NCI-H345 treated with DMSO at 0.1 percent for 48 hours (cell line): ENCODE measurements around the gene VILL.
A peak's percentile ranks its signal among the peaks of the same experiment; 100 is the strongest.

Experiments used
- DNase-seq: peaks from one replicate; lab custom pipeline; 2025; ENCODE audit not compliant: unreplicated experiment; lab: John Stamatoyannopoulos, UW

The VILL gene

GRCh38 chr3:38016410-38016809 lies 25.8 kb downstream of the VILL start:
- DNase-seq = no peak

GRCh38 chr3:38016847-38017444 lies 26.4 kb downstream of the VILL start:
- no peak for DNase-seq

- DNase-seq = peak; percentile 8
Observed at GRCh38 chr3:38017445-38018295, 27.1 kb downstream of the VILL start.

DNA sequence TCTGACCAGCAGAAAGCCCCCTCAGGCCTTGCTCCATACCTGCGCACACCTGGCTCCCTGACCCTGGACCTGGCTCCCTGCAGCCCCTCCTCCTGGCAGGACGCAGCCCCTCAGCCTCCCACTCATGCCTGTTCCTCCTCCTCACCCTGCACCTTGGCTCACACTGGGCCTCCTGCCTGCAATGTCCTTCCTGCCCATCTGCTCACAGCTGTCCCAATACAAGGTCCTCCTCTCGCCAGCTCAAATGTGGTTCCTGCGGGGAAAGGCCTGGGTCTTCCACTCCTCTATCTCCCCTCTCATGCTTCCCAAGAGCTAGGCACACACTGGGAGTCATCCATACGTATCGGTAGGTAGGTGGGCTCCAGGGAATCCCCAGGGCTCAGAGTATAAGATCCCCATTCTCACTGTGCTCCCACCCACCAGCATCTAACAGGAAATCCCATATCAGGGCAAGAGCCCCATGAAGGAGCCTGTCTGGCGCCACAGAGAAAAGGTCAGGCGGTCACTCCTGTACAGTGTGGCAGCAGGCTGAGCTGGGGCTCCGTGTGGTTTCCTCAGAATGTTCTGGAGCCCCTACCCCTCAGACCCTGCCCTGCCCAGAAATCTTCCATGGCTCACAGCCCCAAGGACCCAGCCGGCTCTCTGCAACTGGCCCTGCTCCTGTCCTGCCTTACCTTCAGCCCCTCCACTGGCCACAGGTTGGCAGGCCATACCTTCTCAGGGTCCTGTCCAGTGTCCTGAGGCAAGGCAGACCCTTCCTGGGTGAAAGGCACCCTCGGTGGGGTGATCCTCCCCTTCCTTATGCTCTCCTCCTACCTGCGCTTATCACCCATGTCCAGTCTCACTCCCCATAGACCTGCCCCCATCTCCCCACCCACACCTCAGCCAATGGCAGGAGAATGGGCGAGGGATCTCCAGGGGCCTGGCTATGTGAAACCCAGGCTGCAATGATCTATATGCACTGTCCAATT lies 28.0 kb downstream of the VILL start:
- no peak for DNase-seq

- no peak for DNase-seq
Observed at GRCh38 chr3:38019658-38020341, 29.2 kb downstream of the VILL start.

GRCh38 chr3:38020342-38020726 lies 29.7 kb downstream of the VILL start:
- no peak for DNase-seq

DNA sequence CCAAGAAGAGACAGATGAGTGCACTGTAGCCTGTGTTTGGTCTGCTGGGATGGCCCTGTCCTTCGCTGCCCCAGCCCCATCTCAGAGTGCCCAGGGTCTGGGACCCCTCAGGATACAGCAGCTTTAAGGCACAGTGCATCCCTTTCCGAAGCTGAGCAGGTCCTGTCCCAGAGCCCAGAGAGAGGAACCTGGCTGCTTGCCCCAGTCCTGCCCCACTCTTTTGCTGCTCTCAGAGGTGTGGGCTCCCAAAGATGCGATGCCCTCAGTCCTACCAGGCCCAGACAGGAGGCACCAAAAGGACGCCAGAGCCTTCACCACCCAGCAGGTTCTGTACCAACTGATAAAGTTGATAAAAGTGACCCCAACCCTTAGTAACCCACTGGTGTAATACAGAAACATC lies 30.6 kb downstream of the VILL start:
- no peak for DNase-seq

GRCh38 chr3:38022301-38022700 lies 31.7 kb downstream of the VILL start:
- no peak for DNase-seq

- DNase-seq = no peak
Observed at GRCh38 chr3:38022896-38023709, 32.5 kb downstream of the VILL start.

DNA sequence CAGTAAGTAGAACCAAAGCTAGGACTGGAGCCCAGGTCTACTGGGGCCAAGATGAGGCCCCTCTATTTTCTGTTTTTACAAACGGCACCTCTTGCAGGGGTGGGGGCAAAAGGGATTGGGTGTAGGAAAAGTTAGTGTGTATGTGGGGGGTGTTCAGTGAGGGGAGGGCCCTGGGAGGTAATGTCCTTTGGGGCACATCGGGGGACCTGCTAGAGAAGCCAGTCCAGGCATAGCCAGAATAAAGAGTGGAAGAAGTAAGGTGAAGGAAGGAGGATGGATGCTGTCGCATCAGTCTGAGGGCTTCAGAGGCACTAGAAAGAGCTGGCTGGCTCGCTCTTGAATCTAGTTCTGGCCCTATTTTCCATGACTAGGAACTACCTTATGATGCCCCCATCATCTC lies 36.3 kb downstream of the VILL start:
- DNase-seq = no peak

DNA sequence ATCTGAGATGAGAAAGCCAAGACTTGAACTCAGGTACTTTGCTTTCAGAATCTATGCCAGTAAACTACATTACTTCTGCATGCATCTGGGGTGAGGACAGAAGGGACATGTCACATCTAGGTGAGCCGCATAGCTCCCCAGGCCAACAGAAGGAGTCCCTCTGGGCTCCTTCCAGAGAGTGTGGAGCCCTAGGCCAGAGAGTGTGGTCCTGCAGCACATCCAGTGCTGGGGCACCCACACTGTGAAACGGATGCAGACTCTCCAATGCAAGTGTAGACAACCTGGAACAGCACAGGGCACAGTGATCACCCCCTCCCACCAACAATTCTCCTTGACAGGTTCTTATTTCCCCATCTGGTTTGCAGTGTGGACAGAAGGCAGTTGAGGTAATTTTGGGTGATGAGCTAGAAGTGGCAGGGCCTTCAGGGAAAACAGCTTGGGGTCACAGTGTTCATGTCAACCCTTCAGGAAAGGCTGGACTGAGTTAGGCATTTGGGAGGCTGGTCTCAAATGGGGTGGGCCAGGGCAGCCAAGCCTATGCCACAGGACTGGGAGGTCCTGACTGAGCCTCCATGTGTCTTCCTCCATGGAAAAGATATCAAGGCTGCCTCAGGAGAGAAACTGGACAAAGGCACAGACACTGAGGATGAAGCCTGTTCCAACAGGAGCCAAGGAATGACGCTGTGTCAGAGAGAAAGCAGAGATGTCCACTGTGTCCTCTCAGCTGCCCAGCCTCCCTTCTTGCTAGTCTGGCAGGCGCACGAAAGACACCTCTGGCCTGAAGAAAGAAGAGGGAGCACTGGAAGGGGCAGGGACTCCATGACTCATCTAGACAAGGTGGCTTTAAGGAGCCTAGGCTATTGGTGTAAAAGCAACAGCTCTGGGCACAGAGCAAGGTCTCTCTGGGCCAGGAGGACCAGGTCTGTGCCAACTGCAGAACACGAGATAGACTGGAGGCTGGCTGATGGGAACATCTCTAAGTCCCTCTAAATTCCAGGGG lies 37.2 kb downstream of the VILL start:
- DNase-seq = no peak

DNA sequence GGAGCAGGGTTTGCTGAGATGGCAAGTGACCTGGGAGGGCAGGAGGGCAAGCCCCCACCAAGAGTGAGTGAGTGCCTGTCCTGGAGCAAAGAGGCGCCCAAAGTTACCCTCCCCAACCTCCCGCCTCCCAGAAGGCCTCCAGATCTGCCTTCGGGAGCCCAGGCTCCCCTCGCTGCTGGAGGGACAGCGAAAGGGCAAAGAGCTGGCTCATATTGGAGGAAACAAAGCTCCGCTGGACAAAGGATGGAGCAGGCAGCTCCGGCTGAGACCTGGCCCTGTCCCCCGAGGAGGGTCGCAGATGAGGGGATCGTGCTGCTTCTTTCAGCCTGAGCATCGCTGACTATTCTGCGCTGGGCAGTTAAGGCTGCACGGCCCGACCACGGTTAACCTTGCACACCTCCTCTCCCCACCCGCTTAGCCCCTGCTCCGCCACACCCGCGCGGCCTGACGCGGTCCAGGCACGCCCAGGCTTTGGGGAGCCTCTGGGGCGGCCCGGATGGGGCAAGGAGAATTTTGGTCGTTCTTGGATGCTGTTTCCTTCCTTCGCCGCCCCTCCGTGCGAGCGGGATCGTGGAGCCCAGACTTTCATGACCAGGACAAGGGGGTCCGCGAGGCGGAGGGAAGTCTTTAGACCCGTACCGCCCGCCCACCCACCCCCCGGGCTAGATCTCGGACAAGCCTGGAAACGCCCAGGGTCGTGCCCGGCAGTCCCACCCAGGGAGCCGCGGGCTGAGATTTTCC lies 38.2 kb downstream of the VILL start:
- DNase-seq = no peak

DNA sequence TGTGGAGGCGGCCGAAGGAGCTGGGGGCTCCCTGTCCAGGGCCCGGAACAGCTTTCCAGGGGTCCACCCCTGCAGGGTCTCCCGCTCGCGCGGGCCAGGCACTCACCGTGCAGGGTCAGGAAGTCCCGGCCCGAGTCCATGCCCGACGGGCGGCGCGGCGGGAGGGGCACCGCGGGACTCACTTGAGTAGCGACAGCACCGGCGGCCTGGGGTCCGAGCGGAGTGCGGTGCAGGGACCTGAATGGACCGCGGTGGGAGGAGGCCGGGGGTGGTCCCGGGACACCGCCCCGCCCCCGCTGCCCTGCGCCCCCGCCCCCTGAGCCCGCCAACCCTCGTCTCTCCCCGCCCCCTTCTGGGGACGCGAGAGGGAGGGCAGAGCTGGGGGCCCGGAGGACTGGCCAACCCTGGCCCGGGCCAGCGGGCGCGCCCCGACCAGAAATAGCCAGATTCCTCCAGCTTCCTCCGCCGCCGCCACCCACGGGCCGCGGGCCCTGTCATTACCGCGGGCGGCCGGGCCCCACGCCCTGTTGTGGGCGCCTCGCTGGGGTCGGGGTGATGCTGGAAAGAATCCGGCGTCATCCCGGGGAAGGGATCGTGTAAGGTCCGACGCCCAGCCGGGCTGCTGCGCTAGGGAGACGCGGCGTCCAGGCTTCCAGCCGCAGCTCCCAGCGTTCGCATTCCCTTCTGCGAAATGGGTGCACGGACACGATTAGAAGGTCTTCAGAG lies 39.0 kb downstream of the VILL start, which contains the start of gene PLCD1:
Gene PLCD1, minus strand, starts transcription at position 243 of the 726 bp plus-strand sequence. Its CDS starts 103 bp downstream, at position 140.
- DNase-seq = no peak

GRCh38 chr3:38030126-38031021 lies 39.8 kb downstream of the VILL start:
- no peak for DNase-seq

DNA sequence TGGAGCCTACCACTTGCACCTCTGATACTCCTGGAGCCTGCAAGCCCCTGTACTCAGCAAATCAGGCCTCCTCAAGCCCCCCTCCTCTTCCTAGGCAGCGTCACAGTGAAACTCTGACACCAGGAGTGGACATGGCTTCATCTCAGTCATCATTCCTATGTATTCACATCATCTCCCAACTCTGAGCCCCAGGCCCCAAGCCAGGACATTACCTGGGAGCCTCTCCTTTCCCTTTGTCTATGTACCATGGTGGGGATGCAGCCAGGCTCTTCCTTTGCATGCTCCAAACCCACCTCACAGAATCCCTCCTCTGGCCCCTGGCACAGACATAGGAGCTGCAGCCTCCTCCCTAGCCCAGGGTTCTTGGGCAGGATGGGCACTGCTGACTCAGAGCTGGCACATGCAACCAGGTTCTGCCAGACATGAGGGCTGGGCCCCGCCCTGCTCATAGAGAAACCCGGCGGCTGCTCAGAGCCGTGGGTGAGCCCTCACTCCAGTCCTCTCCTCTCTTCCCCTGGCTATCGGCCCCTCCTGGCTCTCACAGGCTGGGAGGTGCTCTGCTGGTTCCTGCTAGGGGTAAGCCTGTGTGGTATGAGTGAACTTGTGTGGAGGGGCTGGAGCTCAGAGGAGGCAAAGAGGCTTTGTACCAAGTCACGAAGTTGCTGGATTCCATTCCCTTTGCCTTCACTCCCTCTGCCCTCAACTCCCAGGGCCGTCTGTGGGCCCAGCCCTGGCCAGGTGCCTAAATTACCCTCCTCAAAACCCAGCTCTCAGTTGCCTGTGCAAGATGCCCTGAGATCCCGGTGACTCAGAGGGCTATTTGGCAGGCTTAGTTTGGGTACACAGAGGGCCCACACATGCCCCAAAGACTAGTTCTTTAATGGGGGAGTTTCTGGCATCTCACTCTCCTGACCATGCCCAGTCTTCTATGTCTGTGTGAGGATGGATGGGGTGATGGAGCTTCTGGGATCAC lies 40.7 kb downstream of the VILL start:
- no peak for DNase-seq
